ENCODE results near the gene CBLN1.

GRCh38 chr16:49275050-49275730, 6.4 kb downstream of the CBLN1 start:
- TF ChIP-seq, protein P1, sequence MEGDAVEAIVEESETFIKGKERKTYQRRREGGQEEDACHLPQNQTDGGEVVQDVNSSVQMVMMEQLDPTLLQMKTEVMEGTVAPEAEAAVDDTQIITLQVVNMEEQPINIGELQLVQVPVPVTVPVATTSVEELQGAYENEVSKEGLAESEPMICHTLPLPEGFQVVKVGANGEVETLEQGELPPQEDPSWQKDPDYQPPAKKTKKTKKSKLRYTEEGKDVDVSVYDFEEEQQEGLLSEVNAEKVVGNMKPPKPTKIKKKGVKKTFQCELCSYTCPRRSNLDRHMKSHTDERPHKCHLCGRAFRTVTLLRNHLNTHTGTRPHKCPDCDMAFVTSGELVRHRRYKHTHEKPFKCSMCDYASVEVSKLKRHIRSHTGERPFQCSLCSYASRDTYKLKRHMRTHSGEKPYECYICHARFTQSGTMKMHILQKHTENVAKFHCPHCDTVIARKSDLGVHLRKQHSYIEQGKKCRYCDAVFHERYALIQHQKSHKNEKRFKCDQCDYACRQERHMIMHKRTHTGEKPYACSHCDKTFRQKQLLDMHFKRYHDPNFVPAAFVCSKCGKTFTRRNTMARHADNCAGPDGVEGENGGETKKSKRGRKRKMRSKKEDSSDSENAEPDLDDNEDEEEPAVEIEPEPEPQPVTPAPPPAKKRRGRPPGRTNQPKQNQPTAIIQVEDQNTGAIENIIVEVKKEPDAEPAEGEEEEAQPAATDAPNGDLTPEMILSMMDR (conservative IDR thresholded peaks at IDR 0.05), result no peak
- TF ChIP-seq EZH2 (IDR thresholded peaks at IDR 0.05; ENCODE audit: low read depth), result no peak
